Measurements from ENCODE around the gene SORCS1. TPM values are rescaled to one million over a fixed set of nuclear protein-coding genes. Genes with fewer than 3 reads are reported as not detected.

The SORCS1 gene
- total and polyA plus RNA-seq, 12 donors: 0.30 to 5.5 (median 1.3) TPM

DNA sequence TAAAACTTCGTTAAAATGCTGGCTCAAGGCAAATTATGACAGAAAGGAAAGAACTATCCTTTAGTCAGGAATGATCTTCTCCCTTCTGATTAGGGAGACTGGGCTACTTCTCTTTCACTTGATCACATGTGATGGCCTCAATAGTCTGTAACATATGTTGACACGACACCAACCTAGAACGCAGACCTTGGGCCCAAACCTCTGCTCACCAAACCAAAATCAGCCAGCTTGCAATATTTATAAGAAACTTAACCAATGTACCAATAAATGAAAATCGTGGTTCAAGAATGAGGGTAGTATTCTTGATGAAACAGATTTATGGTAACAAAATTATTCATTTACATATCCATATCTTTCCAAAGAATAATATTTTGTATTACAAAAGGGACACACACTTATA lies 361.6 kb downstream of the SORCS1 start:
- Histone ChIP-seq H3K9me3 (peaks cover 0 to 22% (median 0%) of the 10 kb centered on the region in 11 donors), H3K27ac (no peak overlapping the region), H3K27me3 (no peaks in the 10 kb centered on the region), H3K4me1 (no peaks in the 10 kb centered on the region), H3K36me3 (no peaks in the 10 kb centered on the region), H3K4me3 (no peak overlapping the region)
- intact Hi-C loops (cut with DNase I): no loop called here
- 92 to 93% methylated on average over 4 of the region's 4 CpGs for WGBS, 2 donors
- DNase-seq: no peak
- no peak for ATAC-seq
- TF ChIP-seq, protein P1, sequence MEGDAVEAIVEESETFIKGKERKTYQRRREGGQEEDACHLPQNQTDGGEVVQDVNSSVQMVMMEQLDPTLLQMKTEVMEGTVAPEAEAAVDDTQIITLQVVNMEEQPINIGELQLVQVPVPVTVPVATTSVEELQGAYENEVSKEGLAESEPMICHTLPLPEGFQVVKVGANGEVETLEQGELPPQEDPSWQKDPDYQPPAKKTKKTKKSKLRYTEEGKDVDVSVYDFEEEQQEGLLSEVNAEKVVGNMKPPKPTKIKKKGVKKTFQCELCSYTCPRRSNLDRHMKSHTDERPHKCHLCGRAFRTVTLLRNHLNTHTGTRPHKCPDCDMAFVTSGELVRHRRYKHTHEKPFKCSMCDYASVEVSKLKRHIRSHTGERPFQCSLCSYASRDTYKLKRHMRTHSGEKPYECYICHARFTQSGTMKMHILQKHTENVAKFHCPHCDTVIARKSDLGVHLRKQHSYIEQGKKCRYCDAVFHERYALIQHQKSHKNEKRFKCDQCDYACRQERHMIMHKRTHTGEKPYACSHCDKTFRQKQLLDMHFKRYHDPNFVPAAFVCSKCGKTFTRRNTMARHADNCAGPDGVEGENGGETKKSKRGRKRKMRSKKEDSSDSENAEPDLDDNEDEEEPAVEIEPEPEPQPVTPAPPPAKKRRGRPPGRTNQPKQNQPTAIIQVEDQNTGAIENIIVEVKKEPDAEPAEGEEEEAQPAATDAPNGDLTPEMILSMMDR (IDR thresholded peaks at IDR 0.05): no peak

DNA sequence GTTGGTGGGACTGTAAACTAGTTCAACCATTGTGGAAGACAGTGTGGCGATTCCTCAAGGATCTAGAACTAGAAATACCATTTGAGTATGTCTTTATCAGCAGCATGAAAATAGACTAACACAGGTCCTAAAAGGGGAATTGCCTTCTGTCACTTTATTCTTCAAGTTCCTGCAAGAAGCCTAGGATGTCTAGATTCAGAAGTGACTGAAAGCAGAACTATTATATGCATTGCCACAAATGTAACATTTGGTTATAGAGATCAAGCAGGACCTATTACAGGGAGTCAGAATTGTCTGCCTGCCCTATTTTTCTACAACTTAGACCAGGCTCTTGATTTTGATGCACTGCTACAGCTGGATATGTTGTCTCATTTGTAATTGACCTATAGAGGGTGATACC lies 364.7 kb downstream of the SORCS1 start:
- DNase-seq: no peak
- no peak overlapping the region for H3K27ac ChIP-seq
- TF ChIP-seq, protein P1 (IDR thresholded peaks at IDR 0.05): no peak
- no peaks in the 10 kb centered on the region for H3K4me1 ChIP-seq
- peaks cover 0 to 22% (median 0%) of the 10 kb centered on the region in 11 donors for H3K9me3 ChIP-seq
- whole genome bisulfite sequencing, 2 donors: 78 to 81% methylated on average over 1 of the region's 1 CpG
- H3K36me3 ChIP-seq: no peaks in the 10 kb centered on the region
- intact Hi-C loops (cut with DNase I): loop anchor here in 4 of 10 donors (5.0 to 10.0 kb wide), 3 partner anchors 345 to 1015 kb away; no protein-coding TSS in a partner anchor
- no peak for ATAC-seq
- no peak overlapping the region for H3K4me3 ChIP-seq
- H3K27me3 ChIP-seq: peaks cover 0 to 3% (median 0%) of the 10 kb centered on the region in 7 donors

DNA sequence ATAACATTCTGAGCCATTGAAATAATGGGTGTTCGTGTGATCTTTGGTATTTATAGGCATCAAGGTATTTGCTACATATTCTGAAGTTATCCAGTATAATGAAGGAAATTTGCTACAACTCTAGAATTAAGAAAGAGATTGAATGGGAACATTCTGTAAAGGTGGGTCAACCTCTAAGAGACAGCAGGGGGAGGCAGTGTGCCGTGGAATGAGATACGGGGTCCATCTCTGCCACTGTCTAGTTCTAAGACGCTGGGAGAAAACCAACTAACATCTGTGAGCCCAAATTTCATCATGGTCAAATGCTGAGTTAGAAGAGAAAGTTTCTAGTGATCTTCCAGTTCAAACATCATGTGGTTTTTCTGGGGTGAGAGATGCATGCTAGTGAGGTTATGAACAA lies 368.9 kb downstream of the SORCS1 start:
- TF ChIP-seq, protein P1 (IDR thresholded peaks at IDR 0.05): peak in 8 of 9 donors; percentile 18 to 61 (median 52)
- Histone ChIP-seq H3K4me3 (no peak overlapping the region), H3K27me3 (peaks cover 0 to 8% (median 0%) of the 10 kb centered on the region in 7 donors), H3K4me1 (no peaks in the 10 kb centered on the region), H3K9me3 (peaks cover 0 to 17% (median 0%) of the 10 kb centered on the region in 11 donors), H3K36me3 (no peaks in the 10 kb centered on the region), H3K27ac (no peak overlapping the region)
- DNase-seq (peak in 1 of 2 donors; percentile 30), ATAC-seq (peak in 6 of 8 donors; percentile 45 to 81 (median 74))
- 6 to 10% methylated on average over 4 of the region's 4 CpGs for WGBS, 2 donors
- intact Hi-C loops (cut with DNase I): loop anchor here in 4 of 10 donors (5.0 to 10.0 kb wide), 3 partner anchors 349 to 1019 kb away; no protein-coding TSS in a partner anchor

DNA sequence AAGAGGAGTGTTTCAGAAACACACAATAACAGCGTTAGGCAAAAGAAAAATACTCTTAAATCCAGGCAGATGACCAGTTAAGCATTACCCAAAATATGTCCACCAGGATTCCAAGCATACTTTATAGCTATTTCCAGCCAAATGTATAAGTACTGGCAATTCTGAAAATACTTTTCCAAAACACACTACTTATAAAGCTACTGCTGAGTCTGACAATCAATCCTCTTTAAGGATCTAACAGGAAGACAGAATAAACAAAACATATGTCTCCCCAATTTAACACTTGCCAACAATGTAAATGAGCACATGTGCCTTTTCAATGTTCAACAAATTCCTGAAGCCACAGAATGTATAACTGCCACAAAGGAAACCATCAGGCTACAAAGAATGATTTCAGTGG lies 370.9 kb downstream of the SORCS1 start:
- WGBS, 2 donors: 33 to 61% methylated on average over 1 of the region's 1 CpG
- H3K9me3 ChIP-seq: peaks cover 0 to 3% (median 0%) of the 10 kb centered on the region in 11 donors
- no peaks in the 10 kb centered on the region for H3K36me3 ChIP-seq
- no peaks in the 10 kb centered on the region for H3K4me1 ChIP-seq
- ATAC-seq (no peak), DNase-seq (no peak)
- intact Hi-C loops (cut with DNase I): loop anchor here in 3 of 10 donors (10.0 kb wide), 2 partner anchors 351 to 1021 kb away; no protein-coding TSS in a partner anchor
- no peak overlapping the region for H3K4me3 ChIP-seq
- TF ChIP-seq, protein P1 (IDR thresholded peaks at IDR 0.05): no peak
- no peak overlapping the region for H3K27ac ChIP-seq
- H3K27me3 ChIP-seq: peaks cover 0 to 8% (median 0%) of the 10 kb centered on the region in 7 donors
